ENCODE results near the gene PAIP2B.

The PAIP2B gene

GRCh38 chr2:71157124-71157793 is 69.6 kb downstream of the PAIP2B start:
- H4K20me1 ChIP-seq = no peaks in the 10 kb centered on the region
- no peak overlapping the region for H3K9ac ChIP-seq
- no peaks in the 10 kb centered on the region for H3K9me3 ChIP-seq
- no peak overlapping the region for H3K27ac ChIP-seq
- H3K36me3 ChIP-seq = no peaks in the 10 kb centered on the region
- peak overlapping the region; percentile 25; the same call in 1 of the 2 replicates for H3K4me2 ChIP-seq
- H3K27me3 ChIP-seq = no peaks in the 10 kb centered on the region
- H3K4me1 ChIP-seq = no peaks in the 10 kb centered on the region
- no peak for TF ChIP-seq Cebpa-rat (IDR thresholded peaks at IDR 0.05)
- H3K4me3 ChIP-seq = no peak overlapping the region

- no peaks in the 10 kb centered on the region for H3K36me3 ChIP-seq
- no peak overlapping the region for H3K27ac ChIP-seq
- H3K9me3 ChIP-seq = no peaks in the 10 kb centered on the region
- no peak for TF ChIP-seq Cebpa-rat (IDR thresholded peaks at IDR 0.05)
- no peaks in the 10 kb centered on the region for H3K27me3 ChIP-seq
- no peak overlapping the region for H3K4me2 ChIP-seq
- 0 out of 2 replicates have a peak, but pooled peaks cover 2% of the 10 kb centered on the region for H4K20me1 ChIP-seq
- no peak overlapping the region for H3K9ac ChIP-seq
- no peaks in the 10 kb centered on the region for H3K4me1 ChIP-seq
- no peak overlapping the region for H3K4me3 ChIP-seq
Observed at GRCh38 chr2:71156573-71156972, 70.3 kb downstream of the PAIP2B start.

GRCh38 chr2:71155846-71156245 is 71.1 kb downstream of the PAIP2B start:
- H3K27ac ChIP-seq = no peak overlapping the region
- H3K9me3 ChIP-seq = no peaks in the 10 kb centered on the region
- no peaks in the 10 kb centered on the region for H3K4me1 ChIP-seq
- H3K4me2 ChIP-seq = no peak overlapping the region
- no peak overlapping the region for H3K4me3 ChIP-seq
- peaks cover 6% of the 10 kb centered on the region for H3K36me3 ChIP-seq
- no peak for TF ChIP-seq Cebpa-rat (IDR thresholded peaks at IDR 0.05)
- H4K20me1 ChIP-seq = 0 out of 2 replicates have a peak, but pooled peaks cover 4% of the 10 kb centered on the region
- H3K27me3 ChIP-seq = no peaks in the 10 kb centered on the region
- no peak overlapping the region for H3K9ac ChIP-seq

- H3K4me2 ChIP-seq = no peak overlapping the region
- H3K36me3 ChIP-seq = peaks cover 17% of the 10 kb centered on the region
- 0 out of 2 replicates have a peak, but pooled peaks cover 9% of the 10 kb centered on the region for H4K20me1 ChIP-seq
- no peak for TF ChIP-seq Cebpa-rat (IDR thresholded peaks at IDR 0.05)
- H3K27ac ChIP-seq = no peak overlapping the region
- no peak overlapping the region for H3K4me3 ChIP-seq
- H3K9ac ChIP-seq = no peak overlapping the region
- no peaks in the 10 kb centered on the region for H3K27me3 ChIP-seq
- no peaks in the 10 kb centered on the region for H3K9me3 ChIP-seq
- no peaks in the 10 kb centered on the region for H3K4me1 ChIP-seq
Observed at GRCh38 chr2:71154798-71155197, 72.1 kb downstream of the PAIP2B start.

GRCh38 chr2:71154279-71154678 is 72.6 kb downstream of the PAIP2B start:
- no peaks in the 10 kb centered on the region for H3K4me1 ChIP-seq
- no peaks in the 10 kb centered on the region for H3K9me3 ChIP-seq
- H3K27ac ChIP-seq = no peak overlapping the region
- no peak overlapping the region for H3K4me3 ChIP-seq
- H4K20me1 ChIP-seq = 0 out of 2 replicates have a peak, but pooled peaks cover 9% of the 10 kb centered on the region
- H3K4me2 ChIP-seq = no peak overlapping the region
- H3K9ac ChIP-seq = no peak overlapping the region
- H3K36me3 ChIP-seq = peaks cover 22% of the 10 kb centered on the region
- no peak for TF ChIP-seq Cebpa-rat (IDR thresholded peaks at IDR 0.05)
- no peaks in the 10 kb centered on the region for H3K27me3 ChIP-seq

DNA sequence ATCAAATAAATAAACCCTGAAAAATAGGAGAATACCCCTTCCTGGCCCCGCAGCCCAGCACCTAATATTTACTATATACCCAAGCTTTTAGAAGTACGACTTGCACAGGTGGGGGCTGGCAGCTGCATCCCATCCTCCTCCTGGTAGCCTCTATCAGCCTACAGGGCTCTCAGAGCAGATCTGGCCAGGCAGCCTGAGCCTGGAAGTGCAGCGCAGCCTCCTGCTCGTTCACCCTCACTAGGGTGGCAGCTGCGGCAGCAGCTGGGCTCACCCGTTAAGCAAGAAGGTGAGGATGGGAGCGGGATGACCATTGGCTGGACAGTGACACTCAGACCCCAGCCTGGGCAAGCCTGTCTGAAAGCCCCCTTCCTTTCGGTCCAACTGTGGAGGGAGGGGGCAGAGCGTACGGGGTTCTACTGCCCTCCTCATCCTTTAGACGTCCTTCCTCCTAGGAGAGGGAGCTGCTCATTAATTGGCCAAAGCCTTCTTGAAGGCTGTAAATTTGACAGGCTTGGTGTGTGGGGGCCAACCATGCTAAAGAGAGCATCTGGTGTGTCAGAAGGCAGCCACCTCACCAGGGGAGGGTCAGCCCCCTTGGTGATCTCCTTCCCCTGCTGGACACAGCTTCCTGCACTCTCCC is 73.2 kb downstream of the PAIP2B start:
- no peaks in the 10 kb centered on the region for H3K27me3 ChIP-seq
- H3K36me3 ChIP-seq = peaks cover 28% of the 10 kb centered on the region
- no peaks in the 10 kb centered on the region for H3K9me3 ChIP-seq
- peaks cover 13% of the 10 kb centered on the region for H4K20me1 ChIP-seq
- H3K27ac ChIP-seq = no peak overlapping the region
- H3K9ac ChIP-seq = no peak overlapping the region
- no peaks in the 10 kb centered on the region for H3K4me1 ChIP-seq
- no peak for TF ChIP-seq Cebpa-rat (IDR thresholded peaks at IDR 0.05)
- no peak overlapping the region for H3K4me3 ChIP-seq
- no peak overlapping the region for H3K4me2 ChIP-seq

DNA sequence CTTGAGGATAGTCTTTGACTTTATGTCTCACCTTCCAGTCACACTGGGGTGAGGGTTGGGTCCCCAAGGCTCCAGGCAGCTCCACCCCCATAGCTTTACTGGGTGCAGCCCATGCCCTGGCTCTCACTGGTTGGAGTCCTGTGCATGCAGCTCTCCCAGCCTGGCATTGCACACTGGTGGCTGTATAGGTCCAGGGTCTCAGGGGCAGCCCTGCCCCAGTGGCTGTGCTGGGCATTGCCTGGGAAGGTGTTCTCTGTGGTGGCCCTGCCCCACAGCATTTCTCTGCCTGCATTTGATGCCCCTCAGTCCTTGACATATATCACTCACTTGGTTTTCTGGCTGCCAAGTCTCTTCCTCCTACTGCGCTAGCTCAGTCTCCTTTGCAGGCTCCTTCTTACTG is 75.3 kb downstream of the PAIP2B start:
- no peak for TF ChIP-seq Cebpa-rat (IDR thresholded peaks at IDR 0.05)
- H3K27ac ChIP-seq = no peak overlapping the region
- no peaks in the 10 kb centered on the region for H3K9me3 ChIP-seq

GRCh38 chr2:71150082-71150816 is 76.7 kb downstream of the PAIP2B start:
- no peak for TF ChIP-seq Cebpa-rat (IDR thresholded peaks at IDR 0.05)
- Histone ChIP-seq H3K9ac (no peak overlapping the region), H3K4me3 (no peak overlapping the region), H3K27ac (no peak overlapping the region), H3K9me3 (no peaks in the 10 kb centered on the region), H3K4me1 (no peaks in the 10 kb centered on the region), H3K27me3 (no peaks in the 10 kb centered on the region), H3K4me2 (no peak overlapping the region), H3K36me3 (peaks cover 62% of the 10 kb centered on the region), H4K20me1 (peaks cover 26% of the 10 kb centered on the region)

More for the DNA sequence above, 75.3 kb downstream of the PAIP2B start:
- H3K36me3 ChIP-seq = peaks cover 48% of the 10 kb centered on the region
- no peaks in the 10 kb centered on the region for H3K4me1 ChIP-seq
- peaks cover 26% of the 10 kb centered on the region for H4K20me1 ChIP-seq
- H3K4me2 ChIP-seq = no peak overlapping the region
- H3K9ac ChIP-seq = no peak overlapping the region
- H3K4me3 ChIP-seq = no peak overlapping the region
- no peaks in the 10 kb centered on the region for H3K27me3 ChIP-seq

GRCh38 chr2:71148506-71149063 is 78.3 kb downstream of the PAIP2B start:
- Histone ChIP-seq H3K9me3 (no peaks in the 10 kb centered on the region), H3K4me2 (no peak overlapping the region), H3K27me3 (no peaks in the 10 kb centered on the region), H4K20me1 (peaks cover 41% of the 10 kb centered on the region), H3K36me3 (peaks cover 79% of the 10 kb centered on the region), H3K4me3 (no peak overlapping the region), H3K27ac (no peak overlapping the region), H3K9ac (no peak overlapping the region), H3K4me1 (no peaks in the 10 kb centered on the region)
- TF ChIP-seq Cebpa-rat (IDR thresholded peaks at IDR 0.05) = no peak

Data from BLaER1 (cell line).